Measurements from ENCODE around the gene SAMD14. TPM values are rescaled to one million over a fixed set of nuclear protein-coding genes. Genes with fewer than 3 reads are reported as not detected.

The SAMD14 gene
- total RNA-seq (2014; rRNA removed; shearing (Covaris generic)) (not detected in 2 replicates), total RNA-seq (2022) (0.13 and 0.59 TPM in 2 replicates), Bru-seq, nascent RNA (percentile 16 among the genes with signal in this experiment), BruChase-seq, experiment 1, labeled RNA remaining after a 6-hour chase (percentile 14 among the genes with signal in this experiment), BruChase-seq, experiment 2, labeled RNA remaining after a 2-hour chase (percentile 10 among the genes with signal in this experiment)
- long read RNA-seq, result 0 reads

GRCh38 chr17:50129728-50130558, at the start of gene SAMD14:
Gene SAMD14, minus strand, starts transcription at chr17:50130160. Its CDS starts 5,201 bp downstream, at chr17:50124959.
- Histone ChIP-seq H3K79me2 (ENCODE audit: insufficient read depth, low read depth, low read length) (no peaks in the 10 kb centered on the region), H2AFZ (ENCODE audit: low read length) (no peak within 1 kb of the TSS), H3K4me3 (ENCODE audit: low read depth, low read length, poor library complexity, severe bottlenecking) (peak within 1 kb of the TSS; percentile 36), H3K9me3 (ENCODE audit: low read length) (no peaks in the 10 kb centered on the region), H4K20me1 (ENCODE audit: insufficient read depth, low read length) (no peaks in the 10 kb centered on the region), H3K27ac (ENCODE audit: low read depth, low read length, poor library complexity, severe bottlenecking) (no peak within 1 kb of the TSS), H3K36me3 (ENCODE audit: insufficient read depth, low read length) (peaks cover 29% of the 10 kb centered on the region), H3K4me1 (ENCODE audit: insufficient read depth, low read length, poor library complexity, severe bottlenecking) (peaks cover 11% of the 10 kb centered on the region), H3K4me2 (ENCODE audit: low read length) (peak within 1 kb of the TSS; percentile 44; the same call in 1 of the 2 replicates), H3K9me2 (ENCODE audit: insufficient read depth, low read length) (no peaks in the 10 kb centered on the region)
- TF ChIP-seq CTCF (conservative IDR thresholded peaks at IDR 0.05; ENCODE audit: low read length) (no peak), EZH2phosphoT487 (IDR thresholded peaks at IDR 0.05; ENCODE audit: borderline replicate concordance, low read depth, low read length) (no peak)
- no TSS peak for BruUV-seq (replicated peaks)
- CTCF ChIA-PET (ENCODE audit: unreplicated experiment), result interaction anchor here (0.7 kb wide), 1 partner anchor 14 kb away, joined by 11 read pairs; no protein-coding TSS in a partner anchor
- POLR2A ChIA-PET, result no interaction called here
- intact Hi-C loops (cut with micrococcal nuclease; ENCODE audit: unreplicated experiment), result no loop called here
- no peak for DNase-seq (ENCODE audit: low spot score)

DNA sequence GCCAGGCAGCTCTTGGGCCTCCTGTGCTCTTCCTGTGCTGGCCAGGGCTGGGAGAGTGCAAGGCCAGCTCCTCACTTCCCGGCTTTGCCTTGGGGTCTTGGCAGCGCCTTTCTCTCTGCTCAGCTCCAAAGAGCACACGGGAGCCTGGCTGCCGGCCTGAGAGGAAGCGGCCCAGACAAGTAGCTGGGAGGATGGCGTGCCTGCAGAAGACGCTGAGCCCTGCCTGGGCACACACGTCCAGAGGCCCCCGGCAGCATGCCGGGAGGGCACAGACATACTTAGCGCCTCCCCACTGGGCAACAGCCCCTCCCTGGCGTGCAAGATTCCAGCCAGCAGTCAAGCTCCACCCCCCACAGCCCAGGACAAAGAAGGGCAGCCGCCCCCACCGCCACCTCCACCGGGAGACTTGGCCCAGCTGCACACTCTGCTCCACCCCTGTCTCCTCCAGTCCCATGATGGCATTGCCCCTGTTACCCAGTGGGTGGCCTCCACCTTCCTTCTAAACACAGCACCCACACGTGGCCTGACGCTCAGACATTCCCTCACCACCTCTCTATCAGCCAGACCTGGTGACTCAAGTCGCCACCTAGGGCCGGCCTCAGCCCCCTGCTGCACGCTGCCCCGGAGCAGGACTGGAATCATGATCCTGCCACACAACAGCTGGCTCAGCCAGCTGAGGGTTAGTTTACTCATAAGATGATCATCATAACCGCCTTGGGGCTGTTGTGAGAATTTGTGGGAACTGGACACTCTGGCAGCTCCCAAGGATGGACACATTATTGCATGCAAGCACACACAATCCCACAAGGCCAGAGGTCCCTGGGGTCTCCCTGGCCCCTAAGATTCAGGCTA, 48.2 kb upstream of the SAMD14 start:
- peak overlapping the region; percentile 40; the same call in 1 of the 2 replicates for H3K4me2 ChIP-seq (ENCODE audit: low read length)
- no peaks in the 10 kb centered on the region for H3K9me2 ChIP-seq (ENCODE audit: insufficient read depth, low read length)
- peak; percentile 73 for DNase-seq (ENCODE audit: low spot score)
- no peak overlapping the region for H3K27ac ChIP-seq (ENCODE audit: low read depth, low read length, poor library complexity, severe bottlenecking)
- intact Hi-C loops (cut with micrococcal nuclease; ENCODE audit: unreplicated experiment), result no loop called here
- TF ChIP-seq EZH2phosphoT487 (IDR thresholded peaks at IDR 0.05; ENCODE audit: borderline replicate concordance, low read depth, low read length) (no peak), CTCF (conservative IDR thresholded peaks at IDR 0.05; ENCODE audit: low read length) (peak; percentile 86)
- H2AFZ ChIP-seq (ENCODE audit: low read length), result peak overlapping the region; percentile 82; the same call in 1 of the 2 replicates
- POLR2A ChIA-PET, result interaction anchor here (0.5 to 1.1 kb wide), 2 partner anchors 24 to 27 kb away, joined by 3 read pairs; no protein-coding TSS in a partner anchor
- no peaks in the 10 kb centered on the region for H4K20me1 ChIP-seq (ENCODE audit: insufficient read depth, low read length)
- peaks cover 19% of the 10 kb centered on the region for H3K4me1 ChIP-seq (ENCODE audit: insufficient read depth, low read length, poor library complexity, severe bottlenecking)
- H3K79me2 ChIP-seq (ENCODE audit: insufficient read depth, low read depth, low read length), result no peaks in the 10 kb centered on the region
- no peaks in the 10 kb centered on the region for H3K36me3 ChIP-seq (ENCODE audit: insufficient read depth, low read length)
- no peak overlapping the region for H3K4me3 ChIP-seq (ENCODE audit: low read depth, low read length, poor library complexity, severe bottlenecking)
- no TSS peak for BruUV-seq (replicated peaks)
- H3K9me3 ChIP-seq (ENCODE audit: low read length), result no peaks in the 10 kb centered on the region
- CTCF ChIA-PET (ENCODE audit: unreplicated experiment), result interaction anchor here (0.6 to 1.2 kb wide), 2 partner anchors 9 to 26 kb away, joined by 3 to 4 read pairs; no protein-coding TSS in a partner anchor

Measured in OCI-LY7 (cell line).